GM19328 (cell line): ENCODE data around the gene LIMK1.

Experiments
- ATAC-seq: cut with Tn5 transposase; IDR thresholded peaks from one replicate; pipeline ENCODE4 v1.9.1; 2021; ENCODE audit warnings: mild to moderate bottlenecking, moderate library complexity; ENCODE audit not compliant: unreplicated experiment

Gene LIMK1

DNA sequence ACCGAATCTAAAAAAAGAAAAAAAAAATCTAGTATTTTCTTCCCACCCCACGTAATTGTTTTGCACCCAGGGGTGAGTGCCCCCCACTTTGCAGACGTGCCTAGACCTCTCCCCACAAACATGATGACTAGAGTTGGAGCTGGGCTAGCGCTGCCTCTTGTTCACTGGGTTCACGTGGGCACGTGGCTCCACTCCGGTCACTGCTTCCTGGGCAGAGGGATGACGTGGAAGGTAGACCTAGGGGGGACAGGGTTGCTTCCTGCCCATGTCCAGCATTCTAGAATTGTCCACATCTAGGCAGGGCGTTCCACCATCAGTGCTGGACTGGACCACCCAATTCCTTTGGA is 861 bp upstream of the LIMK1 start:
- ATAC-seq = no peak

DNA sequence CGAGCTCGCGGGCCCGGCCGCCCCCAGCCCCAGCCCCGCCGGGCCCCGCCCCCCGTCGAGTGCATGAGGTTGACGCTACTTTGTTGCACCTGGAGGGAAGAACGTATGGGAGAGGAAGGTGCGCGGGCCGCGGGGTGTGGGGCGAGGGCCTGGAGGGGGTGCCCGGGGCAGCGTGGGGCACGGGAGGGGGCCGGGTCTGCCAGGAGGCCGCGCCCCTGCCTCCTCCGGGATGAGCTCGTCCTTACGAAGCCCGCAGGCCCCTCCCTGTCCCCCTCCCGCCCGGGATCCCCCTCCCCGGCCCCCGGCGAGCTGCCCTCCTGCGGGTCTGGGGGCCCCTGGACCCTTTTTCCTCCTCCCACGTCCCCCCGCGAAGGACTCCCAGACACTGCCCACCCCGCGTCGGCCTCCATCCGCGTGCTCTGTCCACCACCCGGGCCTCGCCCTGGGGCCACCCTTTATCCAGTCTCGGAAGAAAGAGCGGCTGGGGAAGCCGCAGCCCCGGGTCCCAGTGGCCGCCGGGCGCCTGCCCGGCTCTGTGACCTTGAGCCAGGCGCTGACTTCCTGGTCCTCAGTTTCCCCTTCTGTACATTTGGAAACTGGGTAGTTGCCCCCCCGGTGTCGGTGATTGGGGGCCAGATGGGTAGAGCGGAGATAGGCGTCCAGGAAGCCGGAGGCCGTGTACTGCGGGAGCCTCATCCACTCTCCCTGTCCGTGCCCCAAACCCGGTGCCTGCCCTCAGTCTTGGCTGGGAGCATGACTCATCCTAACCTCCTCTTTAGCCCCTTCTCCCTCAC is 521 bp downstream of the LIMK1 start:
- peak; percentile 40 for ATAC-seq

DNA sequence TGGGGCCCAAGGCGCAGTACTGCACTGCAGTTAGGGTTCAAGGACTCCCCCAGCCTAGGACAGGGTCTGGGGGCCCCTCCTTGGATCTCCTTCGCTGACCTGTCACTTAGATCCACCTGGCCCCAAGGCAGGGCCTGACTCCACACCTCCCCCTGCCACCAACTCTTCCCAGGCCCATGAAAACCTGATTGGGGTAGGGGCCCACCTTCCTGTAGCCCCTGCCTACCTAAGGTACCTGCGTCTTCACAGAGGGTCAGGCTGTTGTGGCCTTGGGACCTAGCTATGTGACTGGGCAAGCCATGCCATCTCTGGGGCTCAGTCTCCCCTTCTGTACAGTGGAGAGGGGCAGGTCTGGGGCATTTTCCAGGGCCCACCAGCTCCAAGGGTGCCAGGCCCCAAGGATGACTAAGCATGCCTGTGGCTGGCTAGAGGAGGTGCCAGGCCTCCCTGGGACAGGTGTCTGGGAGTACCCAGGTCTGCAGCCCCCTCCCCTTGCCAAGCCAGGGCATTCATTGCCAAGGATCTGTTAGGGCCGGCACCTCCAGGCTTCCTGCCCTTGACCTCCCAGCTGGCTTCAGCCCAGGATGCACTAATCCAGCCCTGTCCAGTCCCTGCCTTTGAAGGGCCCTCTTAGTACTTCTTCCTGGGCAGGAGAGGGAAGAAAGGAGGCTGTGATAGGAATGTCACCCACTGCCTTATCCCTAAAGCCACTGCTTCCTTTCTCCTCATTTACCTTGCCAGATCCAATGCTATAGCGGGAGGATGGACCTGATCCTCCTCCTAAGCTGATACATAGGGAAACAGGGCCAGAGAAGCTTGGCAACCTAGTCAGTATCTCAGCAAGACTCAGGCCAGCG is 1.3 kb downstream of the LIMK1 start:
- no peak for ATAC-seq

DNA sequence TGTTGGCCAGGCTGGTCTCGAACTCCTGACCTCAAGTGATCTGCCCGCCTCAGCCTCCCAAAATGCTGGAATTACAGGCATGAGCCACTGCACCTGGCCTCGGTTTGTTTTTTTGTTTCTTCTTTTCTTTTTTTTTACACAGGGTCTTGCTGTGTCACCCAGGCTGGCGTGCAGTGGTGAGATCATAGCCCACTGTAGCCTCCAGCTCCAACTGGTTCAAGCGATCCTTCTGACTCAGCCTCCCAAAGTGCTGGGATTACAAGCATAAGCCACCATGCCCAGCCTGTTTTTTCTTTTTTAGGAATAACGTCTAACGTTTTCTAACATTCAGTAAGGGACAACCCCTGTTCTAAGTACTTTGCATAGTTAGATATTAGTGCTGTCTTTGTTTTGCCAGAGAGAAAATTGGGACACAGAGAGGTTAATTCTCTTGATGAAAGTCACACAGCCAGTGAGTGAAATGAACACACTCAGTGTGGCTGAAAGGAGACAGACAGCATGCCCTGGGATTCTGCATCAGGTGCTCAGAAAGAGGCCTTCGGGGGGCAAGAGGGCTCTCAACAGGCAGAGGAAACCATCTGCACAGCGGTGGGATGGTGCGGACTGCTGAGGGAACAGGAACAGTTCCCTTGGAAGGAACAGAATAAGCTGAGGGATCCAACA is 4.3 kb downstream of the LIMK1 start:
- ATAC-seq = no peak

DNA sequence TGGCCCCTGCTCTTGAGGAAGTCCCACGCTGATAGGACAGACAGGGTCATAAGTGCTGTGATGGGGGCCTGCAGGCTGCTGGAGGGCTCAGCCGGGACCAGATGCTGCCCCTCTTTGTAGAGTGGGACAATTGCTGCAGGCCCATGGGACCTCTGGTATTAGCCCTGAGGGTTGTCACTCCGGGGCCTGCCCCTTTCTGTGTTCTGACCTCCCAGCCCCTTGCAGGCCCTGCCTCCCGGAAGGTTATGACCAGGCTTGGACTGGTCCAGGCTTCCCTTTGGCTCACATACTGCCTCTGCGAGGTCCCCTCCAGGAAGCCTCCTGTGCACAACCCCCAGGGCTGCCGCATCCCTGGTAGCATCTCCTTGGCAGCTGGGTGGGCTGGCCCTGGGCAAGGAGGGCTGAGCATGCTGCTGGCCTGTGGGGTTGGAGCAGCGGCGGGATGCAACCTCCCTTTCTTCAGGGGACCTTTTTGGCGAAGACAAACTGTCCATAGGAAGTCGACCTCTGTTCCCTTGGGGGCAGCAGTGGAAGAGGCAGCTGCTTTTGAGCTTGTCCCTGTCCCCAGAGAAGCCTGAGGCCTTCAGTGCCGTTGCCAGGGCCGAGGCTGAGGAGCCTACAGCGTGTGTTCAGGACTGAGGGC is 8.8 kb downstream of the LIMK1 start:
- no peak for ATAC-seq

DNA sequence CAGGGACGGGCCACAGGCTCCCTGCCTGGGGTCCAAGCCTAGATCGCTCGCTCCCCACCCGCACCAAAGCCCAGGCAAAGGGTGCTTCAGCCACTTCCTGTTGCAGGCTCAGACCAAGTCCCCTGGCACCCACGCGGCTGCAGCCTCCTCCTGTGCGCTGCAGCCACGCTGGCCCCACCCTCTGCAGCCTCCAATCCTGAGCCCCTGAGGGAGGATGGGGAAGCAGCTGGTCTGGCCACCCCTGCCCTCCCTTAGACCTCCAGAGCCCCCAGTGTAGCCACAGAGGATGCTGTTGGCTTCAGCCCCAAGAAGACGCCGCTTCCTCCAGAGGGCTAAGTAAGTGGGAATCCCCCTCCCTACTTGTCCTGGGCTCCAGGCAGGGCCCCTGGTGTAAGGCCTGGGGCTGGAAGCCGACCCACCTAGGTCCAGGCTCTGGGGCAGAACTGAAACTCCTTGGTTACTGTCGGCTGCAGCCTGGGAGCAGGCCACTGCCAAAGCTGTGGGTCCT is 9.4 kb downstream of the LIMK1 start:
- peak; percentile 57 for ATAC-seq

DNA sequence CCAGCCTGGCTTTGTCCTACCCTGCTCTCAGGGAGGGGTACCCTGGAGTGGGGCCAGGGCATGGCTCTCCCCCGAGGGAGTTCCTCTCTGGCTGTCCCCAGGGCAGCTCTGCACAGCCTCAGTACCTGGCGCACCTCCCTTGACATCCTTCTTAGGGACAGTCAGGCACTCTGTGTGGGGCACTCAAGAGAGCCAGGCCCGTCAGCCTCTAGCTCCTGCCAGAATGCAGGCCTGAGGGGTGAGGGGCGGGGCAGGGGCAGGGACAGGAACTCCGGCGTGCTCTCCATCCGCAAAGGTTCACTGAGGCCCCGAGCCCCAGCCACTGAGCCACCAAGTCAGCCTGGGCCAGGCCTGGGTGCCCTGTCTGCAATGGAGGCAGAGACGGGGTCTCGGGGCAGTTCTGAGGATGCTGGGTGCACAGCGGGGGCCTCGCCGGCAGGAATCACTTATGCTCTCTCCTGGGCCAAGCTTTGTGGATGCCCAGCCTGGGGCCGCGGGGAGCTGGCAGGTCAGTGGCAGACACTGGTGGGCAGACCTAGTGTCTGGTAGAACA is 10.1 kb downstream of the LIMK1 start:
- ATAC-seq = no peak

DNA sequence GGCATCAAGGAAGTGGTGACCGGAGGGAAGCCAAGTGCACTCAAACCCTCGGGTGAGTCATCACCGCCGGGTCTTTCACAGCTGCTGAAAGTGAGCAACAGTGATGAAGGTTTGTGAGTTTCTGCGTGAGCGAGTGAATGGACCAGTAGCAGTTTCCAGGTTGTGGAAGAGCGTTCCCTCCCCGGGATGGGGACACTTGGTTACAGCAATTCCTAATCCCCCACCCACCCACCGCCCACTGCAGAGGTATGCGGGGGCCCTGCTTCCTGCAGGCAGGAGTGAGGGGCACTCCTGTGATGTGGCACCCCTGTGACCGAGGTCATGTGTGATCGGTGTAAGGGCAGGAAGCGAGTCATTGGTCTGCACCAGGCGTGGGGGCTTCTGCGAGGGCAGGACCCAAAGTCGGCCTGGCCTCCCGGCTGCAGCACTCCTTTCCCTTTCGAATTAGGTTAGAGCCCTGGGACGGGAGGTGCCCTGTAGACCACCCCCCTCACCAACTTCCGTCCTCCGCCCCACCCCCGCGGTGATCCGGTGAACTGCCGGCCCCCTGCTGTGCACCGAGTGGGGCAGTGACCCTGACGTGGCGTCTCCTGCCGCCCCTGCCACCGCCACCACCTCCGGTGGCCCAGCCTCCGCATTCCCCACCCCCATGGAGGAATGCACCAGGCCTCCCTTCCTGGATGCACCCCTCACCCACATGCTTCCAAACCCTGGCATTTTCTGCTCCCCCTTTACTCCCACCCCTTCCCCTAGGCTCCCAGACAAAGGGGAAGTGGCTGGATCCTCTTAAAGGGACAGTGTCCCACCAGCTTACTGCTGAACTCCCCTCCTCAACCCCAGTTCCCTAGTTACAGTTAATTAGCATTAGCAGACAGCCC is 10.9 kb downstream of the LIMK1 start:
- ATAC-seq = no peak

DNA sequence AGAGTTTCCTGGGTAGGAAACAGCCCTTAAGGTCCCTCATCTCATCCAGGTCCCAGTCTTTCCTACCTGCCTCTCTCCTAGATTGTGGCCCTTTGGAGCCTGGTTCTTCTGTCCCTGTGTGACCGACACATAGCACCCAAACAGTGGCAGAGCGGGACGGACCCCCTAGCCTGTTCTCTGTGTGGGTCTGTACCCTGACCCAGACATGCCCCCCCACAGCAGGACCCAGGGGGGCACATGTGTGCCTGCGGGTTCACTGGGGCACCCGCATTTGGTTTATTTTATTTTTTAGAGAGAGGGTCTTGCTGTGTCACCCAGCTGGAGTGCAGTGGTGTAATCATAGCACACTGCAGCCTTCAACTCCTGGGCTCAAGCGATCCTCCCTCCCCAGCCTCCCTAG is 11.5 kb downstream of the LIMK1 start:
- no peak for ATAC-seq

DNA sequence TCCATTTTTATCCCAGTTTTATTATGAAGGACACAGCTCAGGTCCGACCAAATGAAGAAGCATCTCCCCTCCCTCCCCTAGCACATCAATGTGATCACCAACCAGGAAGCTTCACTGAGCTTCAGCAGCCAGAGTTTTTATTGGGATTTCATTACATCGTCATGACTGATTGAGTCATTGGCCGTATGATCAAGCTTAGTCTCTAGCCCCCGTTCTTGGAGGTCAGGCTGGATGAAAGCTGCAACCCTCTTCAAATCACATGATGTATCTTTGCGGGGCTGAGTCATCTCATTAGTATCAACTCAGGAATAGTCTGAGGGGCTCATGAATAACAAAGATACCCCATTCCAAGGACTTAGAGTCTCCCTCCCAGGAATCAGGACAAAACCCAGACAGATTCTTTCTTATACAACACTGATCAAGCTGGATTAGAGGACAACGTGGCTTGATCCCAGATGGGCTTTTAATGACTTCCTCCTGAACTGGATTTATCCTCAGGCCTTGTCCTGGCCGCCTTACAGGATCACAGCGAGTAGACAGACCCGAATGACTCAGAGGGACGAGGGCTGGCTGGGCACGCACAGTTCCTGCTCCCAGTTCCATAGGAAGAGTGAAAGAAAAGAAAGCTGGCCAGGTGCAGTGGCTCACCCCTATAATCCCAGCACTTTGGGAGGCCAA is 14.5 kb downstream of the LIMK1 start:
- no peak for ATAC-seq

DNA sequence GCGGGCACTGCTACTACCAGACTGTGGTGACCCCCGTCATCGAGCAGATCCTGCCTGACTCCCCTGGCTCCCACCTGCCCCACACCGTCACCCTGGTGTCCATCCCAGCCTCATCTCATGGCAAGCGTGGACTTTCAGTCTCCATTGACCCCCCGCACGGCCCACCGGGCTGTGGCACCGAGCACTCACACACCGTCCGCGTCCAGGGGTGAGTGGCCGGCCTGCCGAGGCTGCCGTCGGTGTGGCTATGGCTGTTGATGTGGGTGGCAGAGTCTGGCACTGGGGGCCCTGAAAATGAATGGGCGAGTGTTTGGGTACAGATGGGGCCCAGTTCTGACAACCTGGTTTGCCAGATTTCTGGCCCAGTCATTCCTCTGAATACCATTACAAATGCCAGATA is 15.4 kb downstream of the LIMK1 start:
- ATAC-seq = no peak

DNA sequence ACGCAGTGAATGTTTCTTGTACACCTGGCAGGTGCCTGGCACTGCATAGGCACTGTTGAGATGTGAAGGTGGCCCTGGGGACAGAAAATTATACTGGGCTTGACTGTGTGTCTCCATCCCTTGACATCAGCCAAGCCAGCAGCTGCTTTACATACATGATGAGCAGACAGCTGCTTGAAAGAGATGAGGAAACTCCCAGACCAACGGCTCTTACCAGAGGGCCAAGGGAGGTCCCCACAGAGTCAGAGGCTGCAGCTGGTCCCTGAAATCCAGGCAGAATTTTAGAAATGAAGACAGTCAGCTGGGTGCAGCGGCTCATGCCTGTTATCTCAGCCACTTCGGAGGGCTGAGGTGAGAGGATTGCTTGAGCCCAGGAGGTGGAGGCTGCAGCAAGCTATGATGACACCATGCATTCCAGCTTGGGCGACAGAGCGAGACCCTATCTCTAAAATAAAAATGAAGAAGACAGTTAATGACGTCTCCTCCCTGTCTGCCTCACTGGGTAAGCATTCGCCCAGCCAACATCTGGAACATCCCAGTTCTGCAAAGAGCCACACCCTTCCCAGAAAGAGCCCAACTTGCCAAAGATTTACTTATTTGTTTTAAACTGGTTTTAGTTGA is 17.6 kb downstream of the LIMK1 start:
- ATAC-seq = peak; percentile 84

DNA sequence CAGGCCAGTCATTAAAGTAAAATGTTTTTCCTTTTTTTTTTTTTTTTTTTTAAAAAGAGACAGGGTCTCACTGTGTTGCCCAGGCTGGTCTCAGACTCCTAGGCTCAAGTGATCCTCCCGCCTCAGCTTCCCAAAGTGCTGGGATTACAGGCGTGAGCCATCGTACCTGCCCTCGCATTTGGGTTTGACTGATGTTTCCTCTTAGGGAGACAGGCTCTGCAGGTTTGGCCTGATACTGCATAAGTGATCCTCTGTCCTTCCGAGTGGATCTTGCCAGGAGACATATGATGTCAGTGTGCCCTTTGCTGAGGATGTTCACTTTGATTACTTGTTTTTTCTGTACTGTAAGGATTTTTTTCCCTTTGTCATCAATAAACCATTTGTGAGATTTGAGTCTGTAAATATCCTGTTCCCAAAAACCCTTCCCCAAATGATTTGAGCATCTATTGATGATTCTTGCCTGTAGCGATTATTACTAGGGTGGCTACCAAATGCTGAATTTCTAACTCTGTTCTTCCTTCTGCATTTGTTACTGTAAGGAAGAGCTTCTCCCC is 19.7 kb downstream of the LIMK1 start:
- ATAC-seq = no peak

DNA sequence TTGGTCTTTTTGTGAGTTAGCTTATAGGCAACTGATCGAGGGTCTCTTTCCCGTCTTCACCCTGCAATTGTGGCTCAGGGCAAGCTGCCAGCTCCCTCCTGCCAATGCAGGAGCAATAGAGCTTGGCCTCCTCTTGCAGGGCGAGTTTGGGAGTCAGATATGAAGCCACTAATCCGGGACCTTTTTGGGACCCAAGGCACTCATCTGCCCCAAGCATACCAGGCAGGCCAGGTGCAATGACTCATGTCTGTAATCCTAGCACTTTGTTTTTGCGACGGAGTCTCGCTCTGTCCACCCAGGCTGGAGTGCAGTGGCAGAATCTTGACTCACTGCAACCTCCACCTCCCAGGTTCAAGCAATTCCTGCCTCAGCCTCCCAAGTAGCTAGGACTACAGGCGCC is 21.1 kb downstream of the LIMK1 start:
- no peak for ATAC-seq

DNA sequence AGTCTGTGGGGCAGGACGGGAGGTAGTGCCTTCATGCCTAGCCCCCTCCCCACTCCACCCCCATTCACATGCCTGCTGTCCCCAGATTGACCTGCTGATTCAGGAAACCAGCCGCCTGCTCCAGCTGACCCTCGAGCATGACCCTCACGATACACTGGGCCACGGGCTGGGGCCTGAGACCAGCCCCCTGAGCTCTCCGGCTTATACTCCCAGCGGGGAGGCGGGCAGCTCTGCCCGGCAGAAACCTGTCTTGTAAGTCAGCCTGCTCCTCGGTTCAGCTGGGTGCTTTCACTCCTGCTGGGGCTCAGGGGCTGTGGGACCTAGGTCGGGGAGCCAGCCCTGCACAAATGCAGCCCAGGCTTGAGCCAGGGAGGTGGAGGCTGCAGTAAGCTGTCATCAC is 22.4 kb downstream of the LIMK1 start:
- ATAC-seq = no peak

DNA sequence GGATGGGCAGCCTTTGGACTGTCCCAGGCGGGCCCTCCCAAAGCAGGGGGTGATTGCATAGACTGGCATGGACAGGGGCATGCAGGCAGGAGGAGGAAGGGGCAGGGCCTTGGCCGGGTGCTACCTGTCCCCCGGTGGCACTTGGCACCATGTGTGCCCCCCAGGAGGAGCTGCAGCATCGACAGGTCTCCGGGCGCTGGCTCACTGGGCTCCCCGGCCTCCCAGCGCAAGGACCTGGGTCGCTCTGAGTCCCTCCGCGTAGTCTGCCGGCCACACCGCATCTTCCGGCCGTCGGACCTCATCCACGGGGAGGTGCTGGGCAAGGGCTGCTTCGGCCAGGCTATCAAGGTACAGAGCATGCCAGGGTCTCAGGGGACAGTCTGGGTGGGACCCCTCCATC is 23.2 kb downstream of the LIMK1 start:
- no peak for ATAC-seq

DNA sequence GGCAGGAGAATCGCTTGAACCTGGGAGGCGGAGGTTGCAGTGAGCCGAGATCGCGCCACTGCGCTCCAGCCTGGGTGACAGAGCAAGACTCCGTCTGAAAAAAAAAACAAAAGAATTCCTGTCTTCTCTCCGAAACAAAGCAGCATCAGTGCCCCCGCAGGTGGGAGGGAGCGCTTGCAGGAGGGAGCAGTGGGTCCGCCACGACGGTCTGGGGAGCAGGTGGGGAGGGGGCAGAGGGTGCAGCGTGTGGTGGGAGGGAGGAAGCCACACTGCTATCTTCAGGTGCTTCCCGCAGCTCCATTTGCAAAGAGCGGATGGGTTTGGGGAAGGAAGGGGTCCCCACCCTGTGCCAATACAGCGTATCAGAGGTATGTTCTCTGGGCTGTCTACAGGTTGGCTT is 31.7 kb downstream of the LIMK1 start:
- ATAC-seq = no peak

DNA sequence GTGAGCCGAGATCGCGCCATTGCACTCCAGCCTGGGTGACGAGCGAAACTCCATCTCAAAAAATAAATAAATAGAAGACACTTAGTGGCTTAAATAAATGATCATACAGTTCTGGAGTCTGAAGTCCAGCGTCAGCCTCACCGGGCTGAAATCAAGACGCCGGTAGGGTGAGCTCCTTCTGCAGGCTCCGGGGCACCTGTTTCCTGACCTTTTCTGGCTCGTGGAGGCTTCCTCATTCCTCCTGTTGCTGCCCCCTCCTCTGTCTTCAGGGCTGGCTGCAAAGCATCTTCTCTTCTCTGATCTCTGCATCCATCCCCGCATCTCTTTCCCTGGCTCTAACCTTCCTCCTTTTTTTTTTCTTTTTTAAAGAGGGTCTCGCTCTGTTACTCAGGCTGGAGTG is 32.8 kb downstream of the LIMK1 start:
- no peak for ATAC-seq

DNA sequence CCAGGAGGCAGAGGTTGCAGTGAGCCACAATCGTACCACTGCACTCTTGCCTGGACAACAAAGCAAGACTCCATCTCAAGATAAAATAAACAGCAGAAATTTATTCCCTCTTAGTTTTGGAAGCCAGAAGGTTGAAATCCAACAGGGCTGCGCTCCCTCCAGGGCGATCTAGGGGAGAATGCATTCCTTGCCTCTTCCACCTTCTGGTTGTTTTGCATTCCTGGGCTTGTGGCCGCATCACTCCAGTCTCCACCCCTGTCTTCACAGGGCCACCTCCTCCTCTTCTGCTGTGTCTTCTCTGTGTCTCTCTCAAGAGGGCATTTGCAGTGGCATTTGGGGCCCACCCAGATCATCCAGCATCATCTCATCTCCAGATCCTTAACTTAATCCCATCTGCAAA is 36.2 kb downstream of the LIMK1 start:
- no peak for ATAC-seq
